Bronchial epithelial cell (primary cell): ENCODE results near the gene PHF10. TPM values are rescaled to one million over a fixed set of nuclear protein-coding genes. Genes with fewer than 3 reads are reported as not detected.

Experiments
- DNase-seq: peaks from one replicate; pipeline ENCODE4 v3.0.0-alpha.2; 2010; ENCODE audit warnings: low read depth
- FAIRE-seq: peaks from 2 replicates; lab custom pipeline; 2011; peaks lifted over from hg19 to GRCh38; lab: Jason Lieb, UNC
- H3K27me3 ChIP-seq: 2 replicates; pipeline ENCODE4 v1.5.1; 2011; ENCODE audit warnings: low read length; ENCODE audit not compliant: control insufficient read depth, insufficient read depth
- H3K36me3 ChIP-seq: 2 replicates; pipeline ENCODE4 v1.5.1; 2011; ENCODE audit warnings: low read length; ENCODE audit not compliant: control insufficient read depth, insufficient read depth
- H3K4me3 ChIP-seq: 2 replicates; pipeline ENCODE4 v1.5.1; 2011; ENCODE audit warnings: mild to moderate bottlenecking, low read depth, low read length, control low read depth
- CTCF ChIP-seq: IDR thresholded peaks from 2 replicates; pipeline ENCODE4 v1.5.1; 2011; ENCODE audit warnings: mild to moderate bottlenecking, moderate library complexity, low read length, control low read depth, inconsistent platforms; ENCODE audit not compliant: insufficient read depth, severe bottlenecking
- total RNA-seq: library from RNA; depleted of rRNA; stranded (reverse); fragments of >200 nt; gene quantifications from 2 replicates; pipeline ENCODE4 v1.2.1, GENCODE V29; 2014

The PHF10 gene
- total RNA-seq, 1 donor from 2014 or later: 14.0 TPM

DNA sequence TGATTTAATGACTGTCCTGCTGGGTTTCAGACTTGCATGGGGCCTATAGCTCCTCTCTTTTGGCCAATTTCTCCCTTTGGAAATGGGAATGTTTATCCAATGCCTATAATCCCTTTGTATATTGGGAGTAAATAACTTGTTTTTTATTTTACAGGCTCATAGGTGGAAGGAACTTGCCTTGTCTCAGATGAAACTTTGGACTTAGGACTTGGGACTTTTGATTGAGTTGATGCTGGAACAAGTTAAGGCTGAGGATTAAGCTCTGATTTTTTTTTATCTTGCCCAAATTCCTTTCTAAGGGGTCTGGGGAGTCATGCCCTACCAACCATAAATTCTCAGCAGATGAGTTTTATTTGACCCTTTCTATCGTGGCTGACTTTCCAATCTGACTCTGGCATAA, 46.0 kb downstream of the PHF10 start:
- no peak for FAIRE-seq
- peaks cover 4% of the 10 kb centered on the region for H3K36me3 ChIP-seq
- H3K4me3 ChIP-seq: no peak overlapping the region
- no peaks in the 10 kb centered on the region for H3K27me3 ChIP-seq
- no peak for DNase-seq
- no peak for TF ChIP-seq CTCF

DNA sequence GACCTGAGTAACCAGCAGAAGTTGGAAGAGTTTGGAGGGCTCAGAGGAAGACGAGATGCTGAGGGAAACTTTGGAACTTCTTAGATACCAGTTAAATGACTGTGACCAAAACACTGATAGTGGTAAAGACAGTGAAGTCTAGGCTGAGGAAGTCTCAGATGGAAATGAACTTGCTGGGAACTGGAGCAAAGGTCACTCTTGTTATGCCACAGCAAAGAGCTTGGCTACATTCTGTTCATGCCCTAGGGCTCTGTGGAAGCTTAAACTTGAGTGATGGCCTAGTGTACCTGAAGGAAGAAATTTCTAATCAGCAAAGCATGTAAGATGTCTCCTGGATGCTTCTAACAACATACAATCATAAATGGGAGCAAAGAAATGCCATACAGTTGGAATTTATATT, 47.2 kb downstream of the PHF10 start:
- DNase-seq: no peak
- TF ChIP-seq CTCF: no peak
- FAIRE-seq: no peak
- no peak overlapping the region for H3K4me3 ChIP-seq
- no peaks in the 10 kb centered on the region for H3K27me3 ChIP-seq
- peaks cover under 1% of the 10 kb centered on the region for H3K36me3 ChIP-seq

DNA sequence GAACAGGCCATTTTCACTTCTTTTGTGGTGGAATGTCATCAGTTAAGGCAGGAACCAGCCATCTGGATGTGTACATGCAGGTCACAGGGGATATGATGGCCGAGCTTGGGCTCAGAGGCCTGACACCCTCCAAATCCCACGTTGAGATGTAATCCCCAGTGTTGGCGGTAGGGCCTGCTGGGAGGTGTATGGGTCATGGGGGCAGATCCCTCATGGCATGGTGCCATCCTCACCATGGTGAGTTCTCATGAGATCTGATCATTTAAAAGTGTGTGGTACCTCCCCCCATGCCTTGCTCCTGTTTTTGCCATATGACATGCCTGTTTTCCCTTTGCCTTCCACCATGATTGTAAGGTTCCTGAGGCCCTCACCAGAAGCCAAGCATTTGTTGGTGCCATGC, 49.3 kb downstream of the PHF10 start:
- DNase-seq (no peak), FAIRE-seq (no peak)
- Histone ChIP-seq H3K36me3 (no peaks in the 10 kb centered on the region), H3K27me3 (no peaks in the 10 kb centered on the region), H3K4me3 (no peak overlapping the region)
- no peak for TF ChIP-seq CTCF

DNA sequence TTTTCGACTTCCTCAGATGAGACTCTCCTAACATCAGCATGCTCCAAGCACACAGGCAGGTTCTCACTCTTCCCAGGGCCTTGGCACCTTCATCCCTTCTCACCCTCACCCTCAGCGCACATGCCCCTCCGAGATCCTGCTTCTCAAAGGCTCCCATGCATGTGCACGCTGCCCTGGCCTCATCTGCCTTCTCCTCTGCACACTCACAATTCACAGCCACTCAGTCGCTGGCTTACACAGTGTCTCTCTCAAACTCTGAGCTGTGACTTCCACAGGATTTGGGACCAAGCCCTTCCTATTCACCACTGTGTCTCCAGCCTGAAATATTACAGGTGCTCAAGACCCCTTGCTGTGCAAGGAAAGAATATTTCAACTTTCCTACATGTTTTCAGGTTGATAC, 52.7 kb downstream of the PHF10 start:
- Histone ChIP-seq H3K4me3 (no peak overlapping the region), H3K27me3 (no peaks in the 10 kb centered on the region), H3K36me3 (peaks cover 2% of the 10 kb centered on the region)
- FAIRE-seq: no peak
- DNase-seq: no peak
- no peak for TF ChIP-seq CTCF

- peaks cover 3% of the 10 kb centered on the region for H3K36me3 ChIP-seq
- DNase-seq (peak; percentile 14), FAIRE-seq (no peak)
- TF ChIP-seq CTCF: no peak
- no peak overlapping the region for H3K4me3 ChIP-seq
- H3K27me3 ChIP-seq: no peaks in the 10 kb centered on the region
Measured at GRCh38 chr6:169669889-169670288, 54.4 kb downstream of the PHF10 start.

DNA sequence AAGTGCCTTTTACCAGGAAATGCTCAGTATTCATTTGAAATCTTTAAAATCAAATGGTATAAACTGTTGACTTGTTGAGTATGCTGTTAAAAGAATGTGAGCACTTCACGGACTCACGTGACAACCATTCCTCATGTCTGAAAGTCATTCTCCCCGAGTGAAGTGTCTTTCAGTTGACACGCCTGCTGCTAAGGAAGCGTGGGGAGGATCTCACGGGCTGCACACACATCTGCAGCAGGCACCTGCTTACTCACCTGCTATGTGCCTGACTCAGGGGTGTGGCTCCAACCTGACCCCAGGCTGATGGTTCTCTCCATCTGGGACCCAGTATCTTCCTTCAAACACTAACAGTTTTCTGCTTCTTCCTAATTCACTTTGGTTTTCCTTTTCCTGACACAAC, 55.2 kb downstream of the PHF10 start:
- H3K27me3 ChIP-seq: no peaks in the 10 kb centered on the region
- no peak overlapping the region for H3K4me3 ChIP-seq
- H3K36me3 ChIP-seq: peaks cover 5% of the 10 kb centered on the region
- no peak for TF ChIP-seq CTCF
- FAIRE-seq (no peak), DNase-seq (peak; percentile 15)
